GM23338 (cell line): ENCODE results near the gene SNTG2. TPM values are rescaled to one million over a fixed set of nuclear protein-coding genes. Genes with fewer than 3 reads are reported as not detected.

Experiments
- ATAC-seq: fragments of 200-7000 bp; cut with Tn5 transposase; 3 replicates; pipeline ENCODE4 v1.9.1; 2020
- DNase-seq: peaks from one replicate; pipeline ENCODE4 v3.0.0-alpha.2; 2015; ENCODE audit warnings: low spot score
- H2AFZ ChIP-seq: fragments of 200-600 bp; sonication (generic); 2 replicates; pipeline ENCODE4 v1.8.0; 2016; ENCODE audit warnings: antibody characterized with exemption, mild to moderate bottlenecking, moderate library complexity
- H3F3A ChIP-seq: fragments of 200-600 bp; sonication (generic); replicated peaks from 2 replicates; pipeline ENCODE4 v1.8.0; 2017; ENCODE audit warnings: antibody characterized with exemption, mixed run types, low read depth
- H3K27ac ChIP-seq: fragments of 200-600 bp; sonication (generic); 2 replicates; pipeline ENCODE4 v1.6.1; 2016; ENCODE audit warnings: low read depth
- H3K27me3 ChIP-seq: fragments of 200-600 bp; sonication (generic); 2 replicates; pipeline ENCODE4 v1.8.0; 2016; ENCODE audit warnings: mild to moderate bottlenecking, mixed run types, moderate library complexity; ENCODE audit not compliant: insufficient read depth
- H3K36me3 ChIP-seq: fragments of 200-600 bp; sonication (generic); 2 replicates; pipeline ENCODE4 v1.8.0; 2016; ENCODE audit warnings: mild to moderate bottlenecking; ENCODE audit not compliant: insufficient read depth
- H3K4me1 ChIP-seq: fragments of 200-600 bp; sonication (generic); 2 replicates; pipeline ENCODE4 v1.8.0; 2016; ENCODE audit warnings: mild to moderate bottlenecking, moderate library complexity; ENCODE audit not compliant: insufficient read depth
- H3K4me2 ChIP-seq: fragments of 200-600 bp; sonication (generic); 2 replicates; pipeline ENCODE4 v1.7.1; 2017; ENCODE audit warnings: mixed run types
- H3K4me3 ChIP-seq: fragments of 200-600 bp; sonication (generic); 2 replicates; pipeline ENCODE4 v1.6.1; 2016; ENCODE audit warnings: mixed run types
- H3K79me2 ChIP-seq: fragments of 200-600 bp; sonication (generic); replicated peaks from 2 replicates; pipeline ENCODE4 v1.8.0; 2017; ENCODE audit warnings: mild to moderate bottlenecking; ENCODE audit not compliant: insufficient read depth
- H3K9me2 ChIP-seq: fragments of 200-600 bp; sonication (generic); 2 replicates; pipeline ENCODE4 v1.8.0; 2017; ENCODE audit not compliant: insufficient read depth
- H4K20me1 ChIP-seq: fragments of 200-600 bp; sonication (generic); replicated peaks from 2 replicates; pipeline ENCODE4 v1.8.0; 2017; ENCODE audit warnings: mild to moderate bottlenecking; ENCODE audit not compliant: insufficient read depth
- H3K27ac Mint-ChIP-seq: 2 replicates; pipeline ENCODE4 v1.8.0; 2020; ENCODE audit warnings: inconsistent platforms, mild to moderate bottlenecking, moderate library complexity, mixed read lengths
- H3K27me3 Mint-ChIP-seq: 3 replicates; pipeline ENCODE4 v1.8.0; 2022; ENCODE audit warnings: low read depth, mild to moderate bottlenecking, moderate library complexity, mixed read lengths, inconsistent platforms; ENCODE audit not compliant: insufficient read depth, poor library complexity
- H3K36me3 Mint-ChIP-seq: 3 replicates; pipeline ENCODE4 v1.8.0; 2021; ENCODE audit warnings: low read depth, mild to moderate bottlenecking, inconsistent platforms, moderate library complexity, mixed read lengths
- H3K4me1 Mint-ChIP-seq: 3 replicates; pipeline ENCODE4 v1.8.0; 2020; ENCODE audit warnings: mild to moderate bottlenecking, inconsistent platforms, mixed read lengths
- H3K4me3 Mint-ChIP-seq: 3 replicates; pipeline ENCODE4 v1.8.0; 2021; ENCODE audit warnings: moderate library complexity, mild to moderate bottlenecking, inconsistent platforms, mixed read lengths
- H3K9me3 Mint-ChIP-seq: 3 replicates; pipeline ENCODE4 v1.8.0; 2020; ENCODE audit warnings: moderate library complexity, mild to moderate bottlenecking, inconsistent platforms, mixed read lengths
- CREB1 ChIP-seq: fragments of 250-450 bp; sonication (Bioruptor Pico); IDR thresholded peaks from 2 replicates; pipeline ENCODE4 v1.5.0; 2020; ENCODE audit warnings: low read depth, mild to moderate bottlenecking, moderate library complexity
- CTCF ChIP-seq, 2 experiments: fragments of 200-600 bp in 1 of 2; sonication (generic) in 1 of 2; conservative IDR thresholded peaks; 2 replicates each; pipeline versions ENCODE4 v1.5.1 to v1.6.1; 2016 to 2017; ENCODE audit warnings: antibody characterized with exemption in 2 of 2, low read depth in 2 of 2, mild to moderate bottlenecking in 2 of 2, moderate library complexity in 1 of 2
- ETS1 ChIP-seq: IDR thresholded peaks from 2 replicates; pipeline ENCODE4 v1.6.1; 2016; ENCODE audit warnings: antibody characterized with exemption
- EZH2 ChIP-seq: fragments of 200-600 bp; sonication (generic); IDR thresholded peaks from one replicate; pipeline ENCODE4 v1.8.0; 2017; ENCODE audit warnings: antibody characterized with exemption, mild to moderate bottlenecking, low read depth; ENCODE audit not compliant: unreplicated experiment
- EZH2phosphoT487 ChIP-seq: fragments of 200-600 bp; sonication (generic); IDR thresholded peaks from one replicate; pipeline ENCODE4 v1.8.1; 2018; ENCODE audit warnings: antibody characterized with exemption; ENCODE audit not compliant: unreplicated experiment
- NANOG ChIP-seq: IDR thresholded peaks from 2 replicates; pipeline ENCODE4 v1.6.1; 2016; ENCODE audit warnings: antibody characterized with exemption, borderline replicate concordance
- REST ChIP-seq: IDR thresholded peaks from one replicate; pipeline ENCODE4 v1.6.1; 2018; ENCODE audit warnings: antibody characterized with exemption; ENCODE audit not compliant: unreplicated experiment
- ZNF114 ChIP-seq: fragments of 250-450 bp; sonication (Bioruptor Pico); IDR thresholded peaks from 2 replicates; pipeline ENCODE4 v1.5.0; 2020; ENCODE audit warnings: mild to moderate bottlenecking, moderate library complexity
- ZNF331 ChIP-seq: fragments of 250-450 bp; sonication (Bioruptor Pico); IDR thresholded peaks from 2 replicates; pipeline ENCODE4 v1.5.0; 2020; ENCODE audit warnings: low read depth, mild to moderate bottlenecking, moderate library complexity
- polyA plus RNA-seq: library from polyadenylated mRNA; unstranded; fragments of >200 nt; fragmentation: Nextera tagmentation; extraction: Ambion mirVana; gene quantifications from 2 replicates; pipeline ENCODE4 v1.2.1, GENCODE V29; 2016
- total RNA-seq: library from RNA; depleted of rRNA; stranded (reverse); fragments of >200 nt; shearing (Covaris generic); gene quantifications from 2 replicates; pipeline ENCODE4 v1.2.3, GENCODE V29; 2014

Gene SNTG2
- total and polyA plus RNA-seq, 2 experiments from 2014 or later: 27.5 to 60.4 TPM

GRCh38 chr2:1072250-1072649 is 121.6 kb downstream of the SNTG2 start (continued):
- TF ChIP-seq ETS1 (no peak), EZH2phosphoT487 (no peak), CTCF (conservative IDR thresholded peaks at IDR 0.05; ENCODE audit: low read depth in 2 of 2) (no peak), NANOG (no peak), REST (no peak), ZNF331 (CRISPR knock-in tag) (no peak), EZH2 (no peak), ZNF114 (CRISPR knock-in tag) (no peak), CREB1 (CRISPR knock-in tag) (no peak)

GRCh38 chr2:1077911-1078310 is 127.3 kb downstream of the SNTG2 start:
- H3K4me1 ChIP-seq: no peaks in the 10 kb centered on the region
- TF ChIP-seq REST: no peak
- H4K20me1 ChIP-seq: peaks cover 42% of the 10 kb centered on the region
- H3K27me3 Mint-ChIP-seq: peaks cover 12% of the 10 kb centered on the region
- no peaks in the 10 kb centered on the region for H3K36me3 ChIP-seq
- H3K36me3 Mint-ChIP-seq: no peaks in the 10 kb centered on the region; the same call in 2 of the 3 replicates
- H3K4me2 ChIP-seq: no peak overlapping the region
- peaks cover 10% of the 10 kb centered on the region; the same call in 1 of the 2 replicates for H3K79me2 ChIP-seq
- H3K27ac Mint-ChIP-seq: no peak overlapping the region
- H3K4me3 Mint-ChIP-seq: no peak overlapping the region
- H3K4me1 Mint-ChIP-seq: peaks cover 18% of the 10 kb centered on the region
- H3K27me3 ChIP-seq: no peaks in the 10 kb centered on the region
- no peak overlapping the region for H3K4me3 ChIP-seq
- H3K27ac ChIP-seq: no peak overlapping the region
- no peaks in the 10 kb centered on the region for H3K9me3 Mint-ChIP-seq
- DNase-seq (no peak), ATAC-seq (no peak)
- no peaks in the 10 kb centered on the region for H3F3A ChIP-seq
- no peak overlapping the region for H2AFZ ChIP-seq
- 0 out of 2 replicates have a peak, but pooled peaks cover under 1% of the 10 kb centered on the region for H3K9me2 ChIP-seq
